OCI-M1 (cell line): ENCODE results near the gene RNU6-9.
"Not testable (repeated sequence)": the region's sequence is repeated elsewhere in the genome, so short reads cannot be mapped to it uniquely, and the experiment has no call there.

ENCODE experiments used
- DNase-seq: peaks from one replicate; lab custom pipeline; 2025; lab: John Stamatoyannopoulos, UW

The RNU6-9 gene

GRCh38 chr19:892894-893689, at the start of gene RNU6-9, which contains the start of gene MED16:
Gene RNU6-9 (plus strand): TSS chr19:893484.
Gene MED16 (minus strand): TSS chr19:893187. CDS start chr19:891131, 2,056 bp downstream.
- DNase-seq: peak; percentile 88

DNA sequence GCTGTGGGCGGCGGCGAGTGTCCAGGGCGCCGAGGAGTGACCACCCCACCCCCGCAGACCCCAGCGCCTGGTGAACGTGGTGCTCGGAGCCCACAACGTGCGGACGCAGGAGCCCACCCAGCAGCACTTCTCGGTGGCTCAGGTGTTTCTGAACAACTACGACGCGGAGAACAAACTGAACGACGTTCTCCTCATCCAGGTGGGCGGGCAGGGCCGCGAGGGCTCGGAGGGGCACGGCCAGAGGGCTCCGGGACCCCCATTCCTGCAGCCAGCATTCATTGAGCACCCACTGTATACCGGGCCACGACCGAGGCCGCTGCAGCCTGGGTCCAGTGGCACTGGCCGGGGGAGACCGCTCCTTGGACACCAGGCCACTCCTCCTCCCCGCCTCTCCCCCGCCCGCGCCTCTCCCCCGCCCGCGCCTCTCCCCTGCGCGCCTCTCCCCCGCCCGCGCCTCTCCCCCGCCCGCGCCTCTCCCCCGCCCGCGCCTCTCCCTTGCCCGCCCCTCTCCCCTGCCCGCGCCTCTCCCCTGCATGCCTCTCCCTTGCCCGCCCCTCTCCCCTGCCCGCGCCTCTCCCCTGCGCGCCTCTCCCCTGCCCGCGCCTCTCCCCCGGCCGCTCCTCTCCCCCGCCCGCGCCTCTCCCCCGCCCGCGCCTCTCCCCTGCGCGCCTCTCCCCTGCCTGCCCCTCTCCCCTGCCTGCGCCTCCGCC, 49.3 kb upstream of the RNU6-9 start:
- DNase-seq: no peak

GRCh38 chr19:844546-844971, 48.7 kb upstream of the RNU6-9 start:
- no peak for DNase-seq

GRCh38 chr19:845707-846521, 47.4 kb upstream of the RNU6-9 start:
- DNase-seq: no peak

DNA sequence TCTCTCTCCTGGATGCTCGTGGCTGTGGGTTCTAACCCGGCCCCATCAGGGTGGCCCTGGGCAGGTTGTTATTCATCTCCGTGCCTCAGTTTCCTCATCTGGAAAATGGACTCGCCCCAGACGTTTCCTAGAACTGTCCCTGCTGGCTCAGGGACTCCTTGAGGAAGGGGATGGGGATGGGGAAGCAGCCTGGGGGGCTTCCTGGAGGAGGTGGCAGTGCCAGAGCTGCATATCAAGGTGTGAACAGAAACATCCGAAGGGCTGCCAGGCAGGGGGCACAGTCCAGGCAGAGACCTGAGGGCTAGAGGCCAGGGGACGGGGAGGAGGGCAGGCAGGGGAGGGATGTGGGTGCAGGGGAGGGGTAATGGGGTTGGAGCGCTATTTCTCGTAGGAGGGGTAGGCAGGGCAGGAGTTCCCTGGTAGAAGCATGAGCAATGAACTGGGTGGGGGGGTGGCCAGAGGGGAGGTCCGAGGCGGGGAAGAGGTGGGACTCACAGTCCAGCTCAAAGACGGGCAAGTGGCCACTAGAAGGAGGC, 44.8 kb upstream of the RNU6-9 start:
- DNase-seq: peak; percentile 14

DNA sequence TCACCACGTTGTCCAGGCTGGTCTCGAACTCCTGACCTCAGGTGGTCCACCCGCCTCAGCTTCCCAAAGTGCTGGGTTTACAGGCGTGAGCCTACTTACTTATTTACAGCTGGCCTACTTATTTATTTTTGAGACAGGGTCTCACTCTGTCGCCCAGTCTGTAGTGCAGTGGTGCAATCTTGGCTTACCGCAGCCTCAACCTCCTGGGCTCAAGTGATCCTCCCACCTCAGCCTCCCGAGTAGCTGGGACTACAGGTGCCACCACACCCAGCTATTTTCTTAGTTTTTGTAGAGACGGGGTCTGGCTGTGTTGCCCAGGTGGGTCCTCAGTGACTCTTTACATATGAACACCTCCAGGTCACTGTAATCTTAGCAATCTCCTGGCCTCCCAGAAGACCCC, 44.1 kb upstream of the RNU6-9 start:
- DNase-seq: not testable (repeated sequence)

DNA sequence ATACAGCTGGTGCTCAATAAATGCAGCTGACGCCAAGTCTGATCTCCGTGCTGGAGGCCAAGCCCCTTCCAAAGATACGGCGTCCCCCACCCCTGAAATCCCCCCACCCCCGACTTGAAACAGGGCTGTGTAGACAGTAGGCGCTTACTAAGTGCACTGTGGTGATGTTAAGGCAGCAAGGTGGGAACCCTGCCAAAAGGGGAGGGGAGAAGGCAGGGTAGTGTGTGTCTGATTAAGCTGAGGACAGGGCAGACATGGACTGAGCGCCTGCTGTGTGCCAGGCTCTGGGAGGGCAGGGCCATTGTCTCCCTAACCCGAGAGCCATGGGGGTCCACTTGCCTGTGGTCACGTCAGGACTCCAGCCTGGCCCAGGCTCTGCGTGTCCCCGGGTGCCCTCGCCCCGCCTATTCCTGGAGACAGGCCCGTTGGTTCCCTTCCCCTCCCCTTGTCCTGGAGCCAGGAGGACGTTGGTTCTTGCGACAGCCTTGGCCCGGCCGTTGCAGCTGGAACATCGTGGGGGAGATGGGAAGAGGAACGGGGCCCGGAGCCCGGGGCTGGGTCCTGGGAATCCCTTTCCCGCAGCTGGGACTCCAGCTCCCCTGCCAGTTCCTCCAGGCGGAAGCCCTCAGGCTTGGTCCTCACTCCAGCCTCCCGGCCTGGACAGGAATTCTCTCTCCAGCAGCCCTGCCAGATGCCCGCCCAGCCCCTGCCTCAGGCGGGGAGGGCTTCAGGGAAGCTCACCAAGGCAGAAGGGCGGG, 42.9 kb upstream of the RNU6-9 start:
- DNase-seq: peak; percentile 64

DNA sequence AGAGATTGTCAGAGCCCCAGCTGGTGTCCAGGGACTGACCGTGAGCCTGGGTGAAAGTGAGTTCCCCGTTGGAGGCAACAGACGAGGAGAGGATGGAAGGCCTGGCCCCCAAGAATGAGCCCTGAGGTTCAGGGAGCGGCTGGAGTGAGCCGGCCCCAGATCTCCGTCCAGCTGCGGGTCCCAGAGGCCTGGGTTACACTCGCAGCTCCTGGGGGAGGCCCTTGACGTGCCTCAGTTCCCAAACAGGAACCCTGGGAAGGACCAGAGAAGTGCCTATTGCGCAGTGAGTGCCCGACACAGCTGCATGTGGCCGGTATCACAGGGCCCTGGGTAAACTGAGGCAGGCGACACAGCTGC, 42.3 kb upstream of the RNU6-9 start:
- no peak for DNase-seq

- DNase-seq: no peak
These were observed 40.9 kb upstream of the RNU6-9 start, which contains the start of gene ELANE for GRCh38 chr19:852136-853013. Gene ELANE (plus strand): TSS chr19:852303. CDS start chr19:852329, 26 bp downstream.

- DNase-seq: no peak
These were observed 40.2 kb upstream of the RNU6-9 start for GRCh38 chr19:853014-853585.

- DNase-seq: not testable (repeated sequence)
These were observed 39.6 kb upstream of the RNU6-9 start for GRCh38 chr19:853614-854220.

GRCh38 chr19:854549-854948, 38.7 kb upstream of the RNU6-9 start:
- no peak for DNase-seq

- no peak for DNase-seq
These were observed 38.1 kb upstream of the RNU6-9 start for GRCh38 chr19:855142-855541.

DNA sequence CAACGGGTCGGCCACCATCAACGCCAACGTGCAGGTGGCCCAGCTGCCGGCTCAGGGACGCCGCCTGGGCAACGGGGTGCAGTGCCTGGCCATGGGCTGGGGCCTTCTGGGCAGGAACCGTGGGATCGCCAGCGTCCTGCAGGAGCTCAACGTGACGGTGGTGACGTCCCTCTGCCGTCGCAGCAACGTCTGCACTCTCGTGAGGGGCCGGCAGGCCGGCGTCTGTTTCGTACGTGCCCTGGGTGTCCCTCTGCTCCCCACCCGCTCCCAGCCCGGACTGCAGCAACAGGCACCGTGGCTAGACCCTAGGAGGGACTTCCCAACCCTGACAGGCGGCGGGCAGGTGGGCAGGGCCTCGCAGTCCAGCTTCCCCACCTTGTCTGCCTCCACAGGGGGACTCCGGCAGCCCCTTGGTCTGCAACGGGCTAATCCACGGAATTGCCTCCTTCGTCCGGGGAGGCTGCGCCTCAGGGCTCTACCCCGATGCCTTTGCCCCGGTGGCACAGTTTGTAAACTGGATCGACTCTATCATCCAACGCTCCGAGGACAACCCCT, 37.6 kb upstream of the RNU6-9 start:
- no peak for DNase-seq

DNA sequence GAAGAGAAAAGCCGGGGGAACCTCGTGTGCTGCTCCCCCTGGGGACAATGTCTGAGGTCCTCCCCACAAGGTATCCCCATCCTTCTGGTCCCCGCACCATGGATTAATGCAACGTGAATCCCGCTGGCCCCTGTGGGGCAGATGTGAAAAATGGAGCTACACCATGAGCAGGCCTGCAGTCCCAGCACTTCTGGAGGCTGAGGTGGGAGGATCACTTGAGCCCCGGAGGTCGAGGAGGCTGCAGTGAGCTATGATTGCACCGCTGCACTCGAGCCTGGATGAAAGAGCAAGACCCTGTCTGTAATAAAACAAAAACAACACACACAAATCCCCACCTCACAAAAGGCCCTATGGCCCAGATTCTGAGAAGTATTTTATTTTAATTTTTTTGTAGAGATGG, 35.0 kb upstream of the RNU6-9 start:
- DNase-seq: no peak

- DNase-seq: no peak
These were observed 34.1 kb upstream of the RNU6-9 start, which contains the start of gene CFD for GRCh38 chr19:858868-859843. Gene CFD (plus strand): TSS chr19:859664. CDS start chr19:859690, 26 bp downstream.

- DNase-seq: no peak
These were observed 32.0 kb upstream of the RNU6-9 start for GRCh38 chr19:861141-861755.
